Measurements from ENCODE around the gene TIMM50. TPM values are rescaled to one million over a fixed set of nuclear protein-coding genes. Genes with fewer than 3 reads are reported as not detected.

TIMM50 gene
- total and polyA plus RNA-seq, 2 of the 8 experiments (the other 6 are each of a cell fraction or from before 2014, with no cell fraction given), result 155 to 187 TPM

GRCh38 chr19:39492788-39493187 is 12.2 kb downstream of the TIMM50 start:
- H4K5ac ChIP-seq (ENCODE audit: insufficient read length, low read depth, low read length), result no peak overlapping the region
- no peak overlapping the region for H2BK5ac ChIP-seq (ENCODE audit: low read depth, low read length)
- H3K79me1 ChIP-seq (ENCODE audit: low read depth, low read length), result no peaks in the 10 kb centered on the region
- H3K4me1 ChIP-seq (replicated peaks in 1 of 4; ENCODE audit: control insufficient read depth in 3 of 4, insufficient read depth in 4 of 4, low read length in 3 of 4), result peaks cover 0 to 2% (median under 1%) of the 10 kb centered on the region in 4 experiments; a peak in 2 of 7 replicates
- 78% methylated on average over 2 of the region's 3 CpGs; no CpG with 5 or more reads in 1 of the 2 experiments for WGBS, 2 experiments (ENCODE audit: extremely low coverage in 1 of 2, insufficient coverage in 1 of 2, insufficient read length in 1 of 2, insufficient replicate concordance in 2 of 2, low coverage in 1 of 2, low lambda C conversion rate in 2 of 2, missing lambda C conversion rate in 1 of 2)
- H3K4me2 ChIP-seq (ENCODE audit: insufficient read depth in 1 of 2, low read depth in 2 of 2, low read length in 2 of 2), result no peak overlapping the region
- H3K9me3 ChIP-seq (ENCODE audit: insufficient read depth in 2 of 2, low read depth in 1 of 2, low read length in 1 of 2), result no peaks in the 10 kb centered on the region
- no peaks in the 10 kb centered on the region for H3K79me2 ChIP-seq (ENCODE audit: control insufficient read depth in 1 of 2, insufficient read depth in 2 of 2, low read length in 2 of 2)
- H2BK120ac ChIP-seq (replicated peaks; ENCODE audit: low read depth, low read length), result no peak overlapping the region
- DNase-seq (ENCODE audit: low read depth in 1 of 2, low spot score in 2 of 2), result no peak
- no peak overlapping the region for H3K4ac ChIP-seq (replicated peaks; ENCODE audit: insufficient read length, low read depth, low read length)
- H3K27ac ChIP-seq (ENCODE audit: low read depth, low read length), result no peak overlapping the region
- no peak overlapping the region for H3K14ac ChIP-seq (ENCODE audit: insufficient read length)
- H3K18ac ChIP-seq (ENCODE audit: extremely low read depth, low read length), result no peak overlapping the region
- H3K23ac ChIP-seq (ENCODE audit: insufficient read length), result no peak overlapping the region
- H3K4me3 ChIP-seq (ENCODE audit: extremely low read depth in 1 of 4, insufficient read depth in 2 of 4, low read depth in 3 of 4, low read length in 4 of 4), result no peak overlapping the region
- no peak overlapping the region for H2AK5ac ChIP-seq (ENCODE audit: low read depth, low read length)
- H3K56ac ChIP-seq (replicated peaks; ENCODE audit: insufficient read length, low read depth, low read length), result no peak overlapping the region
- peaks cover 0 to 2% (median 0%) of the 10 kb centered on the region in 4 experiments; a peak in 2 of 7 replicates for H3K27me3 ChIP-seq (replicated peaks in 1 of 4; ENCODE audit: control insufficient read depth in 3 of 4, extremely low read depth in 1 of 4, insufficient read depth in 3 of 4, low read length in 3 of 4)
- H2AFZ ChIP-seq (ENCODE audit: low read length), result no peak overlapping the region
- H4K20me1 ChIP-seq (replicated peaks in 1 of 2; ENCODE audit: control insufficient read depth in 1 of 2, insufficient read depth in 2 of 2, low read length in 2 of 2), result peaks cover 0 to 1% of the 10 kb centered on the region in 2 experiments
- H3K36me3 ChIP-seq (ENCODE audit: control insufficient read depth in 2 of 4, insufficient read depth in 4 of 4, low read length in 3 of 4), result peaks cover 7 to 35% (median 24%) of the 10 kb centered on the region in 4 experiments; a peak in 6 of 8 replicates
- no peak overlapping the region for H4K91ac ChIP-seq (replicated peaks; ENCODE audit: insufficient read length, low read length)
- no peak for FAIRE-seq
- no peak overlapping the region for H2BK15ac ChIP-seq (ENCODE audit: low read length)
- no peak overlapping the region for H2BK12ac ChIP-seq (ENCODE audit: low read depth, low read length)
- no peak overlapping the region for H3K9ac ChIP-seq (replicated peaks in 1 of 4; ENCODE audit: extremely low read depth in 1 of 4, low read depth in 3 of 4, low read length in 3 of 4)
- CTCF ChIA-PET (ENCODE audit: partially characterized antibody), result interaction anchor here (0.8 to 1.4 kb wide), 2 partner anchors 17 to 40 kb away, joined by 3 to 5 read pairs; partner anchors contain the start of gene EID2B
- no peaks in the 10 kb centered on the region for H3K23me2 ChIP-seq (ENCODE audit: low read depth, low read length)
- POLR2A ChIA-PET (ENCODE audit: partially characterized antibody), result interaction anchor here (0.6 to 11.1 kb wide), 11 partner anchors 9 to 130 kb away, joined by 3 to 96 read pairs (median 3); partner anchors contain the start of genes EID2B, RPS16, SELENOV and TIMM50
- no peak overlapping the region for H4K8ac ChIP-seq (ENCODE audit: extremely low read depth, insufficient read depth, low read length)
- no peak overlapping the region for H2BK20ac ChIP-seq (ENCODE audit: low read length)

Data from H1 (cell line).